Body of pancreas (tissue), 4 donors: Measurements from ENCODE around the gene SYNRG.

Experiments used
- CTCF ChIP-seq, 7 experiments: fragments of 450-650 bp in 4 of 7; fragments of 200-600 bp in 3 of 7; sonication (generic) in 3 of 7; IDR thresholded peaks; one replicate each; pipeline ENCODE4 v1.5.1; 2016 to 2019; ENCODE audit warnings: antibody characterized with exemption in 7 of 7
- POLR2A ChIP-seq, 3 donors: fragments of 450-650 bp; IDR thresholded peaks; one replicate each; pipeline ENCODE4 v1.6.1; 2016; ENCODE audit warnings: antibody characterized with exemption in 3 of 3, mild to moderate bottlenecking in 2 of 3

- TF ChIP-seq CTCF (IDR thresholded peaks at IDR 0.05) (no peak), POLR2A (IDR thresholded peaks at IDR 0.05) (no peak)
Measured at GRCh38 chr17:37490638-37491614, 118.3 kb downstream of the SYNRG start.
